CD8-positive, alpha-beta memory T cell (primary cell): ENCODE measurements around the gene C2orf74. TPM values are rescaled to one million over a fixed set of nuclear protein-coding genes. Genes with fewer than 3 reads are reported as not detected.
"Not testable (repeated sequence)": the region's sequence is repeated elsewhere in the genome, so short reads cannot be mapped to it uniquely, and the experiment has no call there.

Experiments
- CTCF ChIA-PET: fragments of 350-600 bp; sonication (Branson Sonifier 250); formaldehyde crosslinking; loops from one replicate; lab custom pipeline; 2021; ENCODE audit warnings: antibody characterized with exemption; lab: Charles Lee
- POLR2A ChIA-PET: fragments of 350-600 bp; sonication (Branson Sonifier 250); formaldehyde crosslinking; loops from one replicate; lab custom pipeline; 2021; ENCODE audit warnings: antibody characterized with exemption; lab: Charles Lee
- DNase-seq, 5 donors: peaks; one replicate each; pipeline versions ENCODE4 v3.0.0 to v3.0.0-alpha.2; 2020 to 2022; ENCODE audit warnings: mixed read lengths in 1 of 5
- H3K27ac ChIP-seq: one replicate; pipeline ENCODE4 v1.7.0; 2013; ENCODE audit warnings: low read depth, mild to moderate bottlenecking, low read length, moderate library complexity
- H3K27me3 ChIP-seq: 2 replicates; pipeline ENCODE4 v1.7.0; 2013; ENCODE audit warnings: low read length, mild to moderate bottlenecking; ENCODE audit not compliant: insufficient read depth, poor library complexity, severe bottlenecking
- H3K36me3 ChIP-seq: 2 replicates; pipeline ENCODE4 v1.7.0; 2013; ENCODE audit warnings: mild to moderate bottlenecking, low read length, moderate library complexity; ENCODE audit not compliant: insufficient read depth
- H3K4me1 ChIP-seq: 2 replicates; pipeline ENCODE4 v1.7.0; 2013; ENCODE audit warnings: mild to moderate bottlenecking, low read length, moderate library complexity; ENCODE audit not compliant: insufficient read depth
- H3K4me3 ChIP-seq: 2 replicates; pipeline ENCODE4 v1.7.0; 2013; ENCODE audit warnings: mild to moderate bottlenecking, low read length
- H3K9me3 ChIP-seq: 2 replicates; pipeline ENCODE4 v1.7.0; 2013; ENCODE audit warnings: mild to moderate bottlenecking, low read length
- H3K27ac Mint-ChIP-seq, 8 donors: one replicate each; pipeline ENCODE4 v1.8.0; 2020 to 2021; ENCODE audit warnings: mixed read lengths in 8 of 8, mild to moderate bottlenecking in 6 of 8, inconsistent platforms in 3 of 8, moderate library complexity in 3 of 8
- H3K27me3 Mint-ChIP-seq, 2 donors: one replicate each; pipeline ENCODE4 v1.8.0; 2020 to 2021; ENCODE audit warnings: mixed read lengths in 2 of 2, mild to moderate bottlenecking in 1 of 2, moderate library complexity in 1 of 2
- H3K36me3 Mint-ChIP-seq, 3 donors: one replicate each; pipeline ENCODE4 v1.8.0; 2020 to 2021; ENCODE audit warnings: mixed read lengths in 3 of 3, inconsistent platforms in 1 of 3, mild to moderate bottlenecking in 1 of 3
- H3K4me1 Mint-ChIP-seq, 3 donors: one replicate each; pipeline ENCODE4 v1.8.0; 2020 to 2021; ENCODE audit warnings: mixed read lengths in 3 of 3, inconsistent platforms in 1 of 3, mild to moderate bottlenecking in 1 of 3
- H3K4me3 Mint-ChIP-seq, 7 donors: one replicate each; pipeline ENCODE4 v1.8.0; 2020 to 2021; ENCODE audit warnings: mixed read lengths in 7 of 7, mild to moderate bottlenecking in 6 of 7, moderate library complexity in 4 of 7, inconsistent platforms in 2 of 7
- H3K9me3 Mint-ChIP-seq, 5 donors: one replicate each; pipeline ENCODE4 v1.8.0; 2020 to 2022; ENCODE audit warnings: mixed read lengths in 5 of 5, mild to moderate bottlenecking in 3 of 5, moderate library complexity in 2 of 5, inconsistent platforms in 1 of 5
- polyA plus RNA-seq: library from polyadenylated mRNA; unstranded; fragments of 300-500 nt; fragmentation: Illumina TruSeq; gene quantifications from one replicate; pipeline ENCODE4 v1.2.3, GENCODE V29; 2021
- total RNA-seq, 2 experiments: library from RNA; stranded (reverse); gene quantifications; one replicate each; pipeline ENCODE4 v1.2.3, GENCODE V29; 2021

Gene C2orf74
- total and polyA plus RNA-seq, 3 experiments from 2014 or later = 12.5 to 46.6 (median 14.1) TPM

DNA sequence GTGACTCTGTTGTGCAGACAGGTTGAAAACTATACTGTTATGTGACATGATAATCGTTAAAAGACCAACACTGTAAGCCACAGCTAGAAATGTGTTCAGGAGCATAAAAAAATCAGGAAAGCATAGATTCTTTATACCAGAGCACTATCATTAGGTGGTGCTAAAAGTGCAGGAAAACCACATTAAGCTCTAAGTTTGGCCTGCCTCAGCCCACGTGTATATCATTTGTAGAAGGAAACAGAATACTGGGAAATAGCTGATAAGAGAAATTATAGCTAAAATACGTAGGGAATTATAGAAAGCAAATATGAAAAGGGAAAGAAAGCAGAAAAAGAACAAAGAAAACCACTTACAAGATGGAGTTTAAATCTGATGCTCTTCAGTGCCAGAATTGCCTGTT lies 26.5 kb upstream of the C2orf74 start:
- peak overlapping the region in 4 of 8 donors; percentile 29 to 53 (median 34) for H3K27ac Mint-ChIP-seq
- Histone ChIP-seq H3K9me3 (no peaks in the 10 kb centered on the region), H3K4me1 (no peaks in the 10 kb centered on the region), H3K36me3 (no peaks in the 10 kb centered on the region), H3K4me3 (no peak overlapping the region), H3K27me3 (no peaks in the 10 kb centered on the region), H3K27ac (no peak overlapping the region)
- no peaks in the 10 kb centered on the region for H3K27me3 Mint-ChIP-seq
- ChIA-PET POLR2A (interaction anchor here (1.0 kb wide), 1 partner anchor 10 kb away, joined by 3 read pairs; no protein-coding TSS in a partner anchor), CTCF (interaction anchor here (1.2 to 1.7 kb wide), 4 partner anchors 9 to 368 kb away, joined by 3 to 4 read pairs (median 4); no protein-coding TSS in a partner anchor)
- H3K36me3 Mint-ChIP-seq = no peaks in the 10 kb centered on the region
- H3K4me3 Mint-ChIP-seq = no peak overlapping the region
- H3K4me1 Mint-ChIP-seq = no peaks in the 10 kb centered on the region
- no peaks in the 10 kb centered on the region for H3K9me3 Mint-ChIP-seq
- DNase-seq = no peak

- no peak for DNase-seq
- no peaks in the 10 kb centered on the region for H3K36me3 ChIP-seq
- no peaks in the 10 kb centered on the region for H3K4me1 Mint-ChIP-seq
- no peaks in the 10 kb centered on the region for H3K4me1 ChIP-seq
- H3K9me3 ChIP-seq = no peaks in the 10 kb centered on the region
- no peak overlapping the region for H3K27ac Mint-ChIP-seq
- CTCF ChIA-PET = no interaction called here
- no peak overlapping the region for H3K4me3 ChIP-seq
- no peaks in the 10 kb centered on the region for H3K36me3 Mint-ChIP-seq
- no peaks in the 10 kb centered on the region for H3K27me3 Mint-ChIP-seq
- POLR2A ChIA-PET = no interaction called here
- H3K27me3 ChIP-seq = no peaks in the 10 kb centered on the region
- H3K27ac ChIP-seq = no peak overlapping the region
- H3K9me3 Mint-ChIP-seq = no peaks in the 10 kb centered on the region
- H3K4me3 Mint-ChIP-seq = no peak overlapping the region
Observed at GRCh38 chr2:61138859-61139258, 23.1 kb upstream of the C2orf74 start.

- H3K27me3 Mint-ChIP-seq = peaks cover 0 to 3% of the 10 kb centered on the region in 2 donors
- Histone ChIP-seq H3K36me3 (no peaks in the 10 kb centered on the region), H3K27me3 (no peaks in the 10 kb centered on the region), H3K4me1 (peaks cover 9% of the 10 kb centered on the region), H3K27ac (no peak overlapping the region), H3K4me3 (no peak overlapping the region), H3K9me3 (no peaks in the 10 kb centered on the region)
- H3K27ac Mint-ChIP-seq = peak overlapping the region in 1 of 8 donors; percentile 21
- ChIA-PET POLR2A (no interaction called here), CTCF (interaction anchor here (1.5 kb wide), 1 partner anchor 9 kb away, joined by 3 read pairs; no protein-coding TSS in a partner anchor)
- H3K9me3 Mint-ChIP-seq = no peaks in the 10 kb centered on the region
- peaks cover 0 to 4% (median 0%) of the 10 kb centered on the region in 3 donors for H3K36me3 Mint-ChIP-seq
- no peak for DNase-seq
- H3K4me3 Mint-ChIP-seq = peak overlapping the region in 1 of 7 donors; percentile 22
- H3K4me1 Mint-ChIP-seq = peaks cover 6 to 14% (median 13%) of the 10 kb centered on the region in 3 donors
Observed at GRCh38 chr2:61141151-61141550, 20.8 kb upstream of the C2orf74 start.

DNA sequence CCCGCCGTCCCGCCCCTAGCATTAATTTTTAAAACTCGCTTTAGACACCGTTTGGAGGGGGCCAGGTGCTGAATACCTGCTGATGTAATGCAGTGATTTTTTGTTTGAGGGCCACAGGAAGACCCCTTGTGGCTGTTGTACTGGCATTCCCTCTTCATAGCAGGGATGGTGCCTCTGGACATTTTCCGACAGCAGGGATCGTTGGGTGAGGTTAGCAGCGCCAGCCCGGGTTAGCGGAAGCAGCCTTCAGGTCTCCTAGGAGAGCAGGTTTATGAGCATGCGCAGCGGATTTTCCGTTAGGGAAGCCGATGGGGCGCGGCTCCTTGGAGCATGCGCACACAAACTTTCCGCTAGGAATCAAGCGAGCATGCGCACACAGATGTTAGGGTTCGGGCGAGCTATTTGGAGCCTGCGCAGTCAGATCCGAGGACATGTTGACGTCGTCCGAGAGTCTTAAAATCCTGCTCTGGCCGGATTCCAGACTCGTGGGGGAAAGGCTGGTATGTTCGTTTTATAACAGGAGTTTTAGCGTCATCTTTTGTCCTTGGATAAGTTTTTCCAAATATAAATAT lies 17.2 kb upstream of the C2orf74 start:
- Histone ChIP-seq H3K4me3 (peak overlapping the region; percentile 80), H3K27me3 (no peaks in the 10 kb centered on the region), H3K36me3 (no peaks in the 10 kb centered on the region), H3K4me1 (peaks cover 9% of the 10 kb centered on the region), H3K9me3 (no peaks in the 10 kb centered on the region), H3K27ac (peak overlapping the region; percentile 32)
- Mint-ChIP-seq H3K9me3 (no peaks in the 10 kb centered on the region), H3K4me1 (peaks cover 10 to 15% (median 15%) of the 10 kb centered on the region in 3 donors), H3K4me3 (peak overlapping the region; percentile 88 to 98 (median 94)), H3K27ac (peak overlapping the region; percentile 84 to 98 (median 96)), H3K36me3 (peaks cover 4 to 17% (median 5%) of the 10 kb centered on the region in 3 donors), H3K27me3 (peaks cover 0 to 3% of the 10 kb centered on the region in 2 donors)
- ChIA-PET CTCF (interaction anchor here (1.1 to 1.3 kb wide), 2 partner anchors 9 to 32 kb away, joined by 4 to 11 read pairs; no protein-coding TSS in a partner anchor), POLR2A (interaction anchor here (0.5 to 3.4 kb wide), 5 partner anchors 9 to 393 kb away, joined by 3 to 48 read pairs (median 3); partner anchors contain the start of gene XPO1)
- DNase-seq = peak; percentile 87 to 95 (median 91)

- peaks cover 9% of the 10 kb centered on the region for H3K4me1 ChIP-seq
- H3K27me3 ChIP-seq = no peaks in the 10 kb centered on the region
- peaks cover 0 to 3% of the 10 kb centered on the region in 2 donors for H3K27me3 Mint-ChIP-seq
- peaks cover 12 to 15% (median 15%) of the 10 kb centered on the region in 3 donors for H3K4me1 Mint-ChIP-seq
- H3K9me3 ChIP-seq = no peaks in the 10 kb centered on the region
- H3K4me3 ChIP-seq = peak overlapping the region; percentile 80
- no peak for DNase-seq
- ChIA-PET POLR2A (interaction anchor here (3.4 kb wide), 1 partner anchor 31 kb away, joined by 48 read pairs; no protein-coding TSS in a partner anchor), CTCF (interaction anchor here (1.0 kb wide), 1 partner anchor 32 kb away, joined by 3 read pairs; no protein-coding TSS in a partner anchor)
- peak overlapping the region in 4 of 8 donors; percentile 45 to 63 (median 48) for H3K27ac Mint-ChIP-seq
- H3K9me3 Mint-ChIP-seq = no peaks in the 10 kb centered on the region
- no peak overlapping the region for H3K27ac ChIP-seq
- H3K4me3 Mint-ChIP-seq = peak overlapping the region; percentile 42 to 98 (median 91)
- peaks cover 6 to 26% (median 7%) of the 10 kb centered on the region in 3 donors for H3K36me3 Mint-ChIP-seq
- no peaks in the 10 kb centered on the region for H3K36me3 ChIP-seq
Observed at GRCh38 chr2:61145990-61146389, 16.0 kb upstream of the C2orf74 start.

GRCh38 chr2:61148091-61148490 lies 13.9 kb upstream of the C2orf74 start:
- H3K4me3 Mint-ChIP-seq, H3K27ac Mint-ChIP-seq, H3K4me3 ChIP-seq, H3K27me3 Mint-ChIP-seq, H3K4me1 ChIP-seq, H3K9me3 ChIP-seq, DNase-seq, H3K27ac ChIP-seq, H3K9me3 Mint-ChIP-seq, POLR2A ChIA-PET, H3K36me3 ChIP-seq, CTCF ChIA-PET, H3K27me3 ChIP-seq: not testable (repeated sequence)
- peaks cover 11 to 35% (median 12%) of the 10 kb centered on the region in 3 donors for H3K36me3 Mint-ChIP-seq
- peaks cover 12 to 15% (median 15%) of the 10 kb centered on the region in 3 donors for H3K4me1 Mint-ChIP-seq

- H3K4me3 ChIP-seq = no peak overlapping the region
- Mint-ChIP-seq H3K36me3 (peaks cover 11 to 35% (median 12%) of the 10 kb centered on the region in 3 donors), H3K4me3 (peak overlapping the region in 1 of 7 donors; percentile 42), H3K27ac (no peak overlapping the region), H3K4me1 (peaks cover 12 to 15% (median 15%) of the 10 kb centered on the region in 3 donors), H3K27me3 (peaks cover 0 to 3% of the 10 kb centered on the region in 2 donors), H3K9me3 (no peaks in the 10 kb centered on the region)
- ChIA-PET POLR2A (no interaction called here), CTCF (no interaction called here)
- H3K9me3 ChIP-seq = no peaks in the 10 kb centered on the region
- H3K36me3 ChIP-seq = peaks cover 3% of the 10 kb centered on the region
- no peak for DNase-seq
- peaks cover 9% of the 10 kb centered on the region for H3K4me1 ChIP-seq
- H3K27ac ChIP-seq = no peak overlapping the region
- no peaks in the 10 kb centered on the region for H3K27me3 ChIP-seq
Observed at GRCh38 chr2:61149074-61149473, 12.9 kb upstream of the C2orf74 start.

DNA sequence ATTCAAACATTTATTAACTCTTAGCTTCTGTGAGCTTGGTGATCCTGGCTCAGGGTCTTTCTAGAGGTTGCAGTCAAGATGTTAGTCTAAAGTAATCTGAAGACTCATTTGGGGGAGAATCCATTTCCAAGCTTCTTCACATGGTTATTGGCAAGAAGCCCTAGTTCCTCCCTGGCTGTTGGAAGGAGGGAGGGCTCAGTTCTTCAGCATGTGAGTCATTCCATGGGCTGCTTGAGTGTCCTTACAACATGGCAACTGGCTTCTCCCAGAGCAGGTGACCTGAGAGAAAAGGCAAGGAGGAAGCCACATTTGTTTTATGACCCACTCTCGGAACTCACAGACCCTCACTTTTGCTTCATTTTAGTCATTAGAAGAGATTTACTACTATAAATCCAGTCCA lies 10.6 kb upstream of the C2orf74 start:
- peaks cover 0 to 5% (median 3%) of the 10 kb centered on the region in 3 donors for H3K4me1 Mint-ChIP-seq
- no peaks in the 10 kb centered on the region for H3K9me3 Mint-ChIP-seq
- H3K27ac Mint-ChIP-seq = peak overlapping the region in 1 of 8 donors; percentile 36
- no peaks in the 10 kb centered on the region for H3K9me3 ChIP-seq
- no peak for DNase-seq
- no peaks in the 10 kb centered on the region for H3K27me3 ChIP-seq
- H3K27me3 Mint-ChIP-seq = peaks cover 0 to 1% of the 10 kb centered on the region in 2 donors
- CTCF ChIA-PET = interaction anchor here (0.9 to 1.3 kb wide), 3 partner anchors 16 to 26 kb away, joined by 3 read pairs; no protein-coding TSS in a partner anchor
- H3K4me1 ChIP-seq = no peaks in the 10 kb centered on the region
- H3K4me3 ChIP-seq = no peak overlapping the region
- peaks cover 11 to 31% (median 12%) of the 10 kb centered on the region in 3 donors for H3K36me3 Mint-ChIP-seq
- H3K4me3 Mint-ChIP-seq = no peak overlapping the region
- POLR2A ChIA-PET = no interaction called here
- no peak overlapping the region for H3K27ac ChIP-seq
- H3K36me3 ChIP-seq = peaks cover 3% of the 10 kb centered on the region
